ENCODE measurements around the gene ALAS1.

The ALAS1 gene

GRCh38 chr3:52202384-52203077 lies 4.6 kb downstream of the ALAS1 start:
- H3K4me3 ChIP-seq (ENCODE audit: insufficient read length, low read depth), result no peak overlapping the region
- no peaks in the 10 kb centered on the region for H3K27me3 ChIP-seq (ENCODE audit: insufficient read depth, insufficient read length)
- no peak overlapping the region for H3K9ac ChIP-seq (ENCODE audit: insufficient read length, low read depth)
- H3K4me1 ChIP-seq (ENCODE audit: insufficient read depth, insufficient read length), result peaks cover 3% of the 10 kb centered on the region
- TF ChIP-seq YY1 (IDR thresholded peaks at IDR 0.05; ENCODE audit: insufficient read depth, insufficient read length) (no peak), SUZ12 (IDR thresholded peaks at IDR 0.05; ENCODE audit: extremely low read depth, insufficient read depth, insufficient read length) (no peak), ZNF274 (IDR thresholded peaks at IDR 0.05; ENCODE audit: low read depth, low read length) (no peak)
- H3K9me3 ChIP-seq (ENCODE audit: insufficient read depth, low read length), result no peaks in the 10 kb centered on the region
- no peak for DNase-seq (ENCODE audit: low read depth, low spot score)
- H3K36me3 ChIP-seq (ENCODE audit: insufficient read depth, insufficient read length, low read length), result peaks cover 80% of the 10 kb centered on the region

GRCh38 chr3:52203701-52204100 lies 5.7 kb downstream of the ALAS1 start:
- Histone ChIP-seq H3K9me3 (ENCODE audit: insufficient read depth, low read length) (no peaks in the 10 kb centered on the region), H3K36me3 (ENCODE audit: insufficient read depth, insufficient read length, low read length) (peaks cover 91% of the 10 kb centered on the region), H3K4me1 (ENCODE audit: insufficient read depth, insufficient read length) (peaks cover 3% of the 10 kb centered on the region), H3K27me3 (ENCODE audit: insufficient read depth, insufficient read length) (no peaks in the 10 kb centered on the region), H3K9ac (ENCODE audit: insufficient read length, low read depth) (no peak overlapping the region), H3K4me3 (ENCODE audit: insufficient read length, low read depth) (no peak overlapping the region)
- no peak for TF ChIP-seq YY1 (IDR thresholded peaks at IDR 0.05; ENCODE audit: insufficient read depth, insufficient read length)
- no peak for TF ChIP-seq ZNF274 (IDR thresholded peaks at IDR 0.05; ENCODE audit: low read depth, low read length)
- no peak for TF ChIP-seq SUZ12 (IDR thresholded peaks at IDR 0.05; ENCODE audit: extremely low read depth, insufficient read depth, insufficient read length)
- no peak for DNase-seq (ENCODE audit: low read depth, low spot score)

- no peaks in the 10 kb centered on the region for H3K4me1 ChIP-seq (ENCODE audit: insufficient read depth, insufficient read length)
- no peak for DNase-seq (ENCODE audit: low read depth, low spot score)
- TF ChIP-seq ZNF274 (IDR thresholded peaks at IDR 0.05; ENCODE audit: low read depth, low read length), result no peak
- no peak for TF ChIP-seq SUZ12 (IDR thresholded peaks at IDR 0.05; ENCODE audit: extremely low read depth, insufficient read depth, insufficient read length)
- no peak for TF ChIP-seq YY1 (IDR thresholded peaks at IDR 0.05; ENCODE audit: insufficient read depth, insufficient read length)
- no peak overlapping the region for H3K4me3 ChIP-seq (ENCODE audit: insufficient read length, low read depth)
- no peaks in the 10 kb centered on the region for H3K27me3 ChIP-seq (ENCODE audit: insufficient read depth, insufficient read length)
- H3K36me3 ChIP-seq (ENCODE audit: insufficient read depth, insufficient read length, low read length), result peaks cover 92% of the 10 kb centered on the region
- no peaks in the 10 kb centered on the region for H3K9me3 ChIP-seq (ENCODE audit: insufficient read depth, low read length)
- H3K9ac ChIP-seq (ENCODE audit: insufficient read length, low read depth), result no peak overlapping the region
These were observed 6.5 kb downstream of the ALAS1 start for GRCh38 chr3:52204337-52205073.

- Histone ChIP-seq H3K9me3 (ENCODE audit: insufficient read depth, low read length) (no peaks in the 10 kb centered on the region), H3K4me1 (ENCODE audit: insufficient read depth, insufficient read length) (no peaks in the 10 kb centered on the region), H3K4me3 (ENCODE audit: insufficient read length, low read depth) (no peak overlapping the region), H3K36me3 (ENCODE audit: insufficient read depth, insufficient read length, low read length) (peaks cover 93% of the 10 kb centered on the region), H3K9ac (ENCODE audit: insufficient read length, low read depth) (no peak overlapping the region), H3K27me3 (ENCODE audit: insufficient read depth, insufficient read length) (no peaks in the 10 kb centered on the region)
- TF ChIP-seq YY1 (IDR thresholded peaks at IDR 0.05; ENCODE audit: insufficient read depth, insufficient read length), result no peak
- DNase-seq (ENCODE audit: low read depth, low spot score), result no peak
These were observed 7.9 kb downstream of the ALAS1 start for GRCh38 chr3:52205727-52206372.

- Histone ChIP-seq H3K9me3 (ENCODE audit: insufficient read depth, low read length) (no peaks in the 10 kb centered on the region), H3K4me1 (ENCODE audit: insufficient read depth, insufficient read length) (no peaks in the 10 kb centered on the region), H3K27me3 (ENCODE audit: insufficient read depth, insufficient read length) (no peaks in the 10 kb centered on the region), H3K4me3 (ENCODE audit: insufficient read length, low read depth) (no peak overlapping the region), H3K36me3 (ENCODE audit: insufficient read depth, insufficient read length, low read length) (peaks cover 94% of the 10 kb centered on the region), H3K9ac (ENCODE audit: insufficient read length, low read depth) (no peak overlapping the region)
- TF ChIP-seq YY1 (IDR thresholded peaks at IDR 0.05; ENCODE audit: insufficient read depth, insufficient read length) (no peak), ZNF274 (IDR thresholded peaks at IDR 0.05; ENCODE audit: low read depth, low read length) (no peak), SUZ12 (IDR thresholded peaks at IDR 0.05; ENCODE audit: extremely low read depth, insufficient read depth, insufficient read length) (no peak)
- no peak for DNase-seq (ENCODE audit: low read depth, low spot score)
These were observed 10.6 kb downstream of the ALAS1 start for GRCh38 chr3:52208556-52208955.

GRCh38 chr3:52210037-52210436 lies 12.1 kb downstream of the ALAS1 start:
- Histone ChIP-seq H3K27me3 (ENCODE audit: insufficient read depth, insufficient read length) (no peaks in the 10 kb centered on the region), H3K36me3 (ENCODE audit: insufficient read depth, insufficient read length, low read length) (peaks cover 94% of the 10 kb centered on the region), H3K9me3 (ENCODE audit: insufficient read depth, low read length) (no peaks in the 10 kb centered on the region), H3K4me3 (ENCODE audit: insufficient read length, low read depth) (no peak overlapping the region), H3K4me1 (ENCODE audit: insufficient read depth, insufficient read length) (no peaks in the 10 kb centered on the region), H3K9ac (ENCODE audit: insufficient read length, low read depth) (no peak overlapping the region)
- TF ChIP-seq ZNF274 (IDR thresholded peaks at IDR 0.05; ENCODE audit: low read depth, low read length), result no peak
- no peak for TF ChIP-seq SUZ12 (IDR thresholded peaks at IDR 0.05; ENCODE audit: extremely low read depth, insufficient read depth, insufficient read length)
- TF ChIP-seq YY1 (IDR thresholded peaks at IDR 0.05; ENCODE audit: insufficient read depth, insufficient read length), result no peak
- no peak for DNase-seq (ENCODE audit: low read depth, low spot score)

GRCh38 chr3:52210550-52211046 lies 12.6 kb downstream of the ALAS1 start:
- Histone ChIP-seq H3K9ac (ENCODE audit: insufficient read length, low read depth) (no peak overlapping the region), H3K4me3 (ENCODE audit: insufficient read length, low read depth) (no peak overlapping the region), H3K9me3 (ENCODE audit: insufficient read depth, low read length) (no peaks in the 10 kb centered on the region), H3K4me1 (ENCODE audit: insufficient read depth, insufficient read length) (no peaks in the 10 kb centered on the region), H3K36me3 (ENCODE audit: insufficient read depth, insufficient read length, low read length) (peaks cover 94% of the 10 kb centered on the region), H3K27me3 (ENCODE audit: insufficient read depth, insufficient read length) (no peaks in the 10 kb centered on the region)
- TF ChIP-seq SUZ12 (IDR thresholded peaks at IDR 0.05; ENCODE audit: extremely low read depth, insufficient read depth, insufficient read length), result no peak
- DNase-seq (ENCODE audit: low read depth, low spot score), result no peak

Data from NT2/D1 (cell line).